ENCODE data around the gene NRROS.
"Not testable (repeated sequence)": the region's sequence is repeated elsewhere in the genome, so short reads cannot be mapped to it uniquely, and the experiment has no call there.

Gene NRROS

DNA sequence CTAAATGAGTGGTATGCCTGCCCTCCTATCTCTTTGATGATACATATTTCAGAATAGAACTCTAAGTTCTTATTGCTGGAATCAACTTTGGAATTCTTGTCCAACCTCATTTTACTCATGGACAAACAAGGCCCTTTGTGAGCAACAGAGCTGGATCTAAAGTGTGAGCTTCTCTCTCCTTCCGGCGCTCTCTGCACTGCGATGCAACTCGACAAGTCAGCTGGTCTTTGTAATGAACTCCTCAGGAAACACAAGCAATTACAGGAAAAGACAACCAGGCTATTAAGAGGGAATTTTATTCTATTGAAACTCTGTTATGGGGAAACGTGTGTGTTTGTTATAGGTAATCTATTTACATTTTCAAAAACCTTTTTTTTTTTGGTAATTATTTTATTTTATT, 20.3 kb upstream of the NRROS start:
- H4K20me1 ChIP-seq (ENCODE audit: low read depth, low read length), result no peaks in the 10 kb centered on the region
- no peaks in the 10 kb centered on the region for H3K9me3 ChIP-seq (ENCODE audit: insufficient read depth, low read length)
- no peaks in the 10 kb centered on the region for H3K79me2 ChIP-seq (ENCODE audit: insufficient read depth, low read length)
- no peak overlapping the region for H3K9ac ChIP-seq (ENCODE audit: low read length)
- H3K9me2 ChIP-seq (replicated peaks; ENCODE audit: insufficient read depth, low read length), result no peaks in the 10 kb centered on the region
- H3K27me3 ChIP-seq (ENCODE audit: low read length), result no peaks in the 10 kb centered on the region
- TF ChIP-seq, protein P1, sequence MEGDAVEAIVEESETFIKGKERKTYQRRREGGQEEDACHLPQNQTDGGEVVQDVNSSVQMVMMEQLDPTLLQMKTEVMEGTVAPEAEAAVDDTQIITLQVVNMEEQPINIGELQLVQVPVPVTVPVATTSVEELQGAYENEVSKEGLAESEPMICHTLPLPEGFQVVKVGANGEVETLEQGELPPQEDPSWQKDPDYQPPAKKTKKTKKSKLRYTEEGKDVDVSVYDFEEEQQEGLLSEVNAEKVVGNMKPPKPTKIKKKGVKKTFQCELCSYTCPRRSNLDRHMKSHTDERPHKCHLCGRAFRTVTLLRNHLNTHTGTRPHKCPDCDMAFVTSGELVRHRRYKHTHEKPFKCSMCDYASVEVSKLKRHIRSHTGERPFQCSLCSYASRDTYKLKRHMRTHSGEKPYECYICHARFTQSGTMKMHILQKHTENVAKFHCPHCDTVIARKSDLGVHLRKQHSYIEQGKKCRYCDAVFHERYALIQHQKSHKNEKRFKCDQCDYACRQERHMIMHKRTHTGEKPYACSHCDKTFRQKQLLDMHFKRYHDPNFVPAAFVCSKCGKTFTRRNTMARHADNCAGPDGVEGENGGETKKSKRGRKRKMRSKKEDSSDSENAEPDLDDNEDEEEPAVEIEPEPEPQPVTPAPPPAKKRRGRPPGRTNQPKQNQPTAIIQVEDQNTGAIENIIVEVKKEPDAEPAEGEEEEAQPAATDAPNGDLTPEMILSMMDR (IDR thresholded peaks at IDR 0.05; ENCODE audit: insufficient read depth, low read length, poor library complexity, severe bottlenecking), result no peak
- no peak for TF ChIP-seq EZH2phosphoT487 (conservative IDR thresholded peaks at IDR 0.05; ENCODE audit: low read length)
- H2AFZ ChIP-seq (ENCODE audit: low read depth, low read length, severe bottlenecking), result no peak overlapping the region
- no peaks in the 10 kb centered on the region for H3K36me3 ChIP-seq (ENCODE audit: low read length)
- H3K4me2 ChIP-seq (ENCODE audit: low read depth, low read length, poor library complexity, severe bottlenecking), result no peak overlapping the region
- H3K27ac ChIP-seq (ENCODE audit: low read depth, low read length), result no peak overlapping the region
- H3K4me3 ChIP-seq (ENCODE audit: insufficient read depth, low read length, poor library complexity, severe bottlenecking), result no peak overlapping the region
- no peaks in the 10 kb centered on the region for H3F3A ChIP-seq (ENCODE audit: insufficient read depth)

- H3K9ac ChIP-seq (ENCODE audit: low read length); H3K27ac ChIP-seq (ENCODE audit: low read depth, low read length); H3F3A ChIP-seq (ENCODE audit: insufficient read depth); H3K4me3 ChIP-seq (ENCODE audit: insufficient read depth, low read length, poor library complexity, severe bottlenecking); H3K9me2 ChIP-seq (replicated peaks; ENCODE audit: insufficient read depth, low read length); H3K79me2 ChIP-seq (ENCODE audit: insufficient read depth, low read length); H3K4me2 ChIP-seq (ENCODE audit: low read depth, low read length, poor library complexity, severe bottlenecking); H3K9me3 ChIP-seq (ENCODE audit: insufficient read depth, low read length); H3K27me3 ChIP-seq (ENCODE audit: low read length); H3K36me3 ChIP-seq (ENCODE audit: low read length); H4K20me1 ChIP-seq (ENCODE audit: low read depth, low read length); H2AFZ ChIP-seq (ENCODE audit: low read depth, low read length, severe bottlenecking): not testable (repeated sequence)
These were observed 19.9 kb upstream of the NRROS start for GRCh38 chr3:196619627-196620026.

- Histone ChIP-seq H3F3A (ENCODE audit: insufficient read depth) (no peaks in the 10 kb centered on the region), H3K9me2 (replicated peaks; ENCODE audit: insufficient read depth, low read length) (no peaks in the 10 kb centered on the region), H3K4me2 (ENCODE audit: low read depth, low read length, poor library complexity, severe bottlenecking) (no peak overlapping the region), H3K27ac (ENCODE audit: low read depth, low read length) (no peak overlapping the region), H3K27me3 (ENCODE audit: low read length) (no peaks in the 10 kb centered on the region), H3K4me3 (ENCODE audit: insufficient read depth, low read length, poor library complexity, severe bottlenecking) (no peak overlapping the region), H2AFZ (ENCODE audit: low read depth, low read length, severe bottlenecking) (no peak overlapping the region), H3K79me2 (ENCODE audit: insufficient read depth, low read length) (no peaks in the 10 kb centered on the region), H3K9ac (ENCODE audit: low read length) (no peak overlapping the region), H3K9me3 (ENCODE audit: insufficient read depth, low read length) (no peaks in the 10 kb centered on the region), H4K20me1 (ENCODE audit: low read depth, low read length) (no peaks in the 10 kb centered on the region), H3K36me3 (ENCODE audit: low read length) (no peaks in the 10 kb centered on the region)
- TF ChIP-seq EZH2phosphoT487 (conservative IDR thresholded peaks at IDR 0.05; ENCODE audit: low read length), result no peak
- TF ChIP-seq, protein P1 (IDR thresholded peaks at IDR 0.05; ENCODE audit: insufficient read depth, low read length, poor library complexity, severe bottlenecking), result no peak
These were observed 19.3 kb upstream of the NRROS start for GRCh38 chr3:196620161-196620604.

DNA sequence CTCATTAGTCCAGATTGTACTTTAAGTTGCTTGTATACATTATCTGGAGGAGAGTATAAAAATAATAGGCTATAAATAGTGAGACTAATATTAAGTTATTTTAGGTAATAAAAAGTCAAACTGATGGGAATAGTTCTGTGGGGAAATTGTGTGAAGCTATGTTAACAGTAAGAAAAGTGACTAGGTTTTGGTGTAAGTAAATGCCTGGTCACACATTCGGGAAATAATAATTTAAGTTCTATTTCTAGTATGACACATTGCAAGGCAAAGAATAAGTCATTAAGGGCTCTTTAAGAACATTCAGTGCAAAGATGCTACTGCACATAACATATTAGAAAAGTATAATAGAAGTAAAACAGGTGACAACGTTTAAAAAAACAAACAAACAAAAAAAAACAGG, 18.8 kb upstream of the NRROS start:
- no peaks in the 10 kb centered on the region for H3K36me3 ChIP-seq (ENCODE audit: low read length)
- no peak overlapping the region for H3K4me3 ChIP-seq (ENCODE audit: insufficient read depth, low read length, poor library complexity, severe bottlenecking)
- no peak overlapping the region for H3K4me2 ChIP-seq (ENCODE audit: low read depth, low read length, poor library complexity, severe bottlenecking)
- no peaks in the 10 kb centered on the region for H3K9me2 ChIP-seq (replicated peaks; ENCODE audit: insufficient read depth, low read length)
- no peak overlapping the region for H2AFZ ChIP-seq (ENCODE audit: low read depth, low read length, severe bottlenecking)
- no peaks in the 10 kb centered on the region for H3K27me3 ChIP-seq (ENCODE audit: low read length)
- no peaks in the 10 kb centered on the region for H4K20me1 ChIP-seq (ENCODE audit: low read depth, low read length)
- H3F3A ChIP-seq (ENCODE audit: insufficient read depth), result no peaks in the 10 kb centered on the region
- no peaks in the 10 kb centered on the region for H3K79me2 ChIP-seq (ENCODE audit: insufficient read depth, low read length)
- no peaks in the 10 kb centered on the region for H3K9me3 ChIP-seq (ENCODE audit: insufficient read depth, low read length)
- no peak overlapping the region for H3K27ac ChIP-seq (ENCODE audit: low read depth, low read length)
- H3K9ac ChIP-seq (ENCODE audit: low read length), result no peak overlapping the region
- no peak for TF ChIP-seq EZH2phosphoT487 (conservative IDR thresholded peaks at IDR 0.05; ENCODE audit: low read length)
- TF ChIP-seq, protein P1 (IDR thresholded peaks at IDR 0.05; ENCODE audit: insufficient read depth, low read length, poor library complexity, severe bottlenecking), result no peak

Measured in SU-DHL-6 (cell line).